ENCODE data around the gene FKBP2. TPM values are rescaled to one million over a fixed set of nuclear protein-coding genes. Genes with fewer than 3 reads are reported as not detected.
A peak's percentile ranks its signal among the peaks of the same experiment; 100 is the strongest.

Gene FKBP2
- total RNA-seq, 1 experiment from 2014 or later: 41.0 TPM

DNA sequence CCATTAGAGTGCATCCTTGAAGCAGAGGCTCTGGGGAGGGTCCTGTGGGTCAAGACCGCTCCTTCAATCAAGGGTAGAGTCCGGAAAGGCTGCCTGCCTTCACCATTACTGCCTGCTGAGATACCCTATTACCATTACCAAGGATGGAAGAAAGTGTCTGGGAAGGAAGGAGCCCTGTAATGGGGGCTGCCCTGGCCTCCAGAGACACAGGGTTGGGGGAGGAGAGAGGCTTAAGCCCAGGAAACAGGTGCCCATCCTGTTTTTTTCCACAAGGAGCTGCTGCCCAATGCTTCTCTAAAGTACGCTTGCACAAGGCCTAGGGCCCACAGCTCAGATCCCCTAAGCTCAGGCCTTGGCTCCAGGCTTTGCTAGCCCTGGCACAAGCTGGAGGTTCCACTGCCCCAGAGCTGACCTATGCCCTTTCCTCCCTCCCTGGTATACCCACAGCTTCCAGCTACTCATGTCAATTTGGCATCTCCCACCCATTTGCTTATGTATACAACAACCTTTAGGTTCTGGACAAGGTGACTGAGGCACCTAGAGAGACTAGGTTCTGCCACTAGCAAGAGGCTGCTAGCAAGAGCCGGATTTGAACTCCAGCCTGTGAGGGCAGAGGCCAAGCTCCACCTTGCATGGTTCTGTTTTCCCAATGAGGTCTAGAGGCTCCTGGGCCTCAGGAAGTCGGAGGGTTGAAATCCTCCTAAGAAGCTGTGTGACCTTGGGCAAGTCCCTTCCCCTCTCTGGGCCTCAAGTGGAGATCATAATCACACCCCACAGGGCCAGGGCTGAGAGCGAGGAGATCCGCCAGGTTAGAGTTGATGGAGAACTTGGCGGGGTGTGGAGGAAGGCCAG lies 8.9 kb downstream of the FKBP2 start:
- no peaks in the 10 kb centered on the region for H3K27me3 ChIP-seq (ENCODE audit: insufficient read depth, low read length)
- Mint-ChIP-seq H3K27me3 (ENCODE audit: low read depth) (no peaks in the 10 kb centered on the region), H3K4me1 (peaks cover 34 to 47% of the 10 kb centered on the region in 2 experiments), H3K4me3 (peak overlapping the region; percentile 30 to 93), H3K27ac (peak overlapping the region; percentile 88 to 97 (median 97)), H3K36me3 (ENCODE audit: insufficient read depth in 1 of 3, low read depth in 3 of 3) (peaks cover 5 to 19% (median 7%) of the 10 kb centered on the region in 3 experiments; a peak in 4 of 7 replicates), H3K9me3 (no peaks in the 10 kb centered on the region; a peak in 1 of 5 replicates)
- H2AFZ ChIP-seq (ENCODE audit: low read length): no peak overlapping the region
- H3K79me1 ChIP-seq (ENCODE audit: insufficient read depth, low read depth, low read length, poor library complexity, severe bottlenecking): peaks cover 3% of the 10 kb centered on the region
- H3K18ac ChIP-seq (ENCODE audit: insufficient read length, low read depth, low read length): no peak overlapping the region
- H3K27ac ChIP-seq (ENCODE audit: insufficient read length, low read depth, low read length): peak overlapping the region; percentile 40
- H2BK12ac ChIP-seq (ENCODE audit: insufficient read length, low read depth, low read length): no peak overlapping the region
- H4K8ac ChIP-seq (replicated peaks; ENCODE audit: insufficient read length, low read depth, low read length): no peak overlapping the region
- peaks cover 26% of the 10 kb centered on the region for H3K23me2 ChIP-seq (ENCODE audit: insufficient read length, low read depth, low read length, poor library complexity, severe bottlenecking)
- no peak overlapping the region for H3K56ac ChIP-seq (ENCODE audit: insufficient read length, low read depth, low read length)
- H3K4me1 ChIP-seq (ENCODE audit: insufficient read depth, low read length): peaks cover 9% of the 10 kb centered on the region; the same call in 1 of the 2 replicates
- TF ChIP-seq, protein P1, sequence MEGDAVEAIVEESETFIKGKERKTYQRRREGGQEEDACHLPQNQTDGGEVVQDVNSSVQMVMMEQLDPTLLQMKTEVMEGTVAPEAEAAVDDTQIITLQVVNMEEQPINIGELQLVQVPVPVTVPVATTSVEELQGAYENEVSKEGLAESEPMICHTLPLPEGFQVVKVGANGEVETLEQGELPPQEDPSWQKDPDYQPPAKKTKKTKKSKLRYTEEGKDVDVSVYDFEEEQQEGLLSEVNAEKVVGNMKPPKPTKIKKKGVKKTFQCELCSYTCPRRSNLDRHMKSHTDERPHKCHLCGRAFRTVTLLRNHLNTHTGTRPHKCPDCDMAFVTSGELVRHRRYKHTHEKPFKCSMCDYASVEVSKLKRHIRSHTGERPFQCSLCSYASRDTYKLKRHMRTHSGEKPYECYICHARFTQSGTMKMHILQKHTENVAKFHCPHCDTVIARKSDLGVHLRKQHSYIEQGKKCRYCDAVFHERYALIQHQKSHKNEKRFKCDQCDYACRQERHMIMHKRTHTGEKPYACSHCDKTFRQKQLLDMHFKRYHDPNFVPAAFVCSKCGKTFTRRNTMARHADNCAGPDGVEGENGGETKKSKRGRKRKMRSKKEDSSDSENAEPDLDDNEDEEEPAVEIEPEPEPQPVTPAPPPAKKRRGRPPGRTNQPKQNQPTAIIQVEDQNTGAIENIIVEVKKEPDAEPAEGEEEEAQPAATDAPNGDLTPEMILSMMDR (conservative IDR thresholded peaks at IDR 0.05): no peak
- H2BK120ac ChIP-seq (ENCODE audit: low read depth, low read length, poor library complexity, severe bottlenecking): no peak overlapping the region
- peak; percentile 82 for DNase-seq
- H4K5ac ChIP-seq (ENCODE audit: insufficient read length, low read depth, low read length): no peak overlapping the region
- peak overlapping the region; percentile 67 for H3K4me2 ChIP-seq (ENCODE audit: insufficient read depth, insufficient read length, low read length)
- H3K79me2 ChIP-seq (ENCODE audit: insufficient read depth, low read length): peaks cover 7% of the 10 kb centered on the region; the same call in 1 of the 2 replicates
- no CpG with 5 or more reads among the region's 8 CpGs for WGBS (ENCODE audit: extremely low coverage, insufficient read length, low lambda C conversion rate)
- H2BK5ac ChIP-seq (ENCODE audit: insufficient read length, low read length): no peak overlapping the region
- no peak overlapping the region for H3K14ac ChIP-seq (ENCODE audit: insufficient read depth, low read length)
- H2BK20ac ChIP-seq (ENCODE audit: low read depth, low read length, poor library complexity, severe bottlenecking): no peak overlapping the region
- H2AK5ac ChIP-seq (ENCODE audit: insufficient read length, low read length): no peak overlapping the region
- no peak overlapping the region for H3K4ac ChIP-seq (ENCODE audit: low read depth, low read length)
- no peak overlapping the region for H3T11ph ChIP-seq (ENCODE audit: low read length)
- no peaks in the 10 kb centered on the region for H4K20me1 ChIP-seq (ENCODE audit: control insufficient read depth, insufficient read depth, insufficient read length)
- H3K23ac ChIP-seq (ENCODE audit: insufficient read length, low read depth, low read length): no peak overlapping the region
- H2BK15ac ChIP-seq (ENCODE audit: low read depth, low read length): no peak overlapping the region
- H3K9ac ChIP-seq (ENCODE audit: extremely low read depth, insufficient read length, low read length): no peak overlapping the region
- no peaks in the 10 kb centered on the region for H3K9me3 ChIP-seq (ENCODE audit: control insufficient read depth, low read depth, low read length)
- H4K91ac ChIP-seq (ENCODE audit: insufficient read length, low read depth, low read length): no peak overlapping the region
